Iris pigment epithelial cell (primary cell): ENCODE data around the gene ASIC2.

Source experiments
- DNase-seq: peaks from one replicate; pipeline ENCODE4 v3.0.0-alpha.2; 2011; ENCODE audit warnings: low read depth

ASIC2 gene

DNA sequence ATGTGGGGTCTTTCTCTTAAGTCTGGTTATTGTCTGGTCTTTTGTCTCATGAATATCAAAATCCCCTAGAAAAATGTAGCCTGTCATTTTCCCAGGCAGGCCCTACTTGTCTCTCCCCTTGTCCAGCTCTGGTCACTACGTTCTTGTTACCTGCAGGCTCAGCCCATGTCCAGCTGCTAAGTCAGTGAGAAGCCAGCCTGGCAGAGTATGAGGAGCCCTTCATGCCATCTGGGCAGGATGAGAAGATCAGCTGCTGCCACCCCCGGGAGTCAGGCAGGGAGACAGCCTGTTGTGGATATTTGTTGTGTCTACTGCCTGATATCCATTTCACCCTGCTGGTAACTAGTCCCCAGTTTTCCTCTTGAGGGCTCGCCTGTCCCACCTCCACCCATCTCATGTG is 88.9 kb downstream of the ASIC2 start:
- no peak for DNase-seq

DNA sequence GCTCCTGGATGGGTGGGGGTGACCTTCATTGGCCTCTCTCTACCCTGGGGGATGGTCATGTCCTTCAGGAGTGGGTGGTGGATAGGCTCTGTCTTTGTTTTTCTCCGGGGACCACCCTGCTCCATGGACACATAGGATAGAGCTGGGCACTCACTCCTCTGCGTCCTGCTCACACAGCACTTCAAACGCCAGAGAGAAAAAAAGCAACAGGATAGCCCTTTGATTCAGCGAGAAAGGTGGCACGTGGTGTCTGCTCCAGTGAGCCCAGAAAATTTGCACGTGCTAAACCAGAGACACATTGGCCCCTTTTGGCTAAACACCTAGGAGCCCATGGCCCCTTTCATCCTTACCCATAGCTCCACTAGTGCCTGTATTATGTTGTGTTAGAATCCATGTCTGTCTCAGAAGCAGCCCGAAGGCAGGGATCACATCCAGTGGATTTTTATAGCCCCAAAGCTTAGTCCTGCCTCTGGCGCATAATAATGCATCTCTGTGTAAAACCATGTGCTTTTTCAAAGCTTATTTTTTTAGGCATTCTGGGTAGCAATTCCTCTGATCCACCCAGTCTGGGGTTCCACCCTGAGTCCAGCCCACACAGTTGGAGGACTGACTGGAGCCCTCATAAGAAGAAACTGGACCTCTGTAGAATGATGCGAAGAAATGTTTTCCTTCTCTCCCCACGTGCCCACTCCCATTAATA is 90.1 kb downstream of the ASIC2 start:
- no peak for DNase-seq

GRCh38 chr17:33202021-33202420 is 91.1 kb downstream of the ASIC2 start:
- no peak for DNase-seq

DNA sequence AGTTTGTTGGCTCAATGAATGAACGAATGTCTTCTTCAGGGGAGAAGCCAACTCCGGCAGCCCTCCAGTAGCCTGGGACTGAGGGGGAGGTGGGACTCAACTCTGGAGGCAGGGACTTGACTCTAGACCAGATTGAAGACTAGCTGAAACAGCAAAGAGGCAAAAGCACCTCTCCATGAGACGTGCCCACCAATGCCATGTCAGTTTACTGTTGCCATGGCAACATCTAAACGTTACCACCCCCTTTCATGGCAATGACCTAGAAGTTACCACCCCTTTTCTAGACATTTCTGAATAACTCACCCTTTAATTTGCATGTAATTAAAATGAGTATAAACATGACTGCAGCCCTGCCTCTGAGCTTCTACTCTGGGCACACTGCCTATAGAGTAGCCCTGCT is 91.8 kb downstream of the ASIC2 start:
- DNase-seq: no peak

DNA sequence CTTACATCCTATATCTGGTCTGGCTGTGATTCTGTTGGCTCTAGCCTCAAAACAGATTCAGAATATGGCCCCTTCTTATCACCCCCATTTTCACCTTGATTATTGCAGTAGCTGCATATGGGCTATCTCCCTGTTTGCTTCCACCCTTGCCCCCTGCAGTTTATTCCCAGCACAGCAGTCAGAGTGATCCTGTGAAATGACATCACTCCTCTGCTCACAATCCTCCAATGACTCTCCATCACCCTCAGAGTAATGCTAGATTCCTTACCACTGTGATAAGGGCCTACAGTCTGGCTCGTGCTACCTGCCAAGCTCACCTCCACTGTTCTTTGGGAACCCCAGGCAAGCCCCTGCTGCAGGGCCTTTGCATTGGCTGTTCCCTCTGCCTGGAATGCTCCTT is 92.5 kb downstream of the ASIC2 start:
- peak; percentile 6 for DNase-seq

DNA sequence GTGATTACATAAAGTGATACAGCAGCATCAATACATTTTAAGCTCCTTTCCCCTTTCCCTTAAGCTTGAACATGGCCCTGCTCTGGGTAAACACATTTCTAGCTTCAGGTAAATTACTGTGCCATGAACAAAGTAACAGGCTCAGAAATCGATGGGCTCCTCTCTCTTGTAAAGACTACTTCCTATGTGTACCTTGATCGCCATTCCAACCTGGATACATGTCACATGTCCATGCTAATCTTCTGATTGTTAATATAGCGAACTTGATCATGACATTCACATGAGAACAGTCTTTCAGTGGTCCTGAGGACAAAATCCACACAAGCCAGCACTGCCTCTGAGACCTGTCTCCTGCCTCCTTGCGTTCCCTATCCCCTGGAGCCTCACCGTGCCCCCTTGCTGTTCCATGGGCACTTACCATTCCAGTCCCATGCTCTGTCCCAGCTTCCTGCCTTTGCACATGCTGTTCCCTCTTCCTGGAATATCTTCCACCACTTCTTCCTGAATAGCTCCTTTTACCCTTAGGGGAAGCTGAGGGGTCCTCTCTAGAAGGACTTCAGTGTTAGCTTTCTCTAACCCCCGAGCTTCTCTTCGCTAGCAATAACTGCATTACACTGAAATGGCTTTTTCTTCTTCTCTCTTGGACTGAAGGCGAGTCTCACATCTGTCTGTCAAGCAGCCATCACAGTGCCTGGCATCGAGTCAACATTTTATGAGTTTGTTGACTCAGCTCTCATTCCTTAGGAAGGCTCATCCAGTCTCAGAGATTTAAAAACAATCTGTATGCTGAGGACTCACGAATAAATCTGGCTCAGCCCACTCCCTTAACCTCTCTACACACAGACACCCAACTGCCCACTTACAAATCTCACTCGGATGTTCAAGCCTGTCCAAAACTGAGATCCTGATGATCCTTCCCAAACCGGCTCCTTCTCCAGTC is 93.3 kb downstream of the ASIC2 start:
- DNase-seq: peak; percentile 23

- no peak for DNase-seq
These were observed 94.1 kb downstream of the ASIC2 start for GRCh38 chr17:33198954-33199353.

DNA sequence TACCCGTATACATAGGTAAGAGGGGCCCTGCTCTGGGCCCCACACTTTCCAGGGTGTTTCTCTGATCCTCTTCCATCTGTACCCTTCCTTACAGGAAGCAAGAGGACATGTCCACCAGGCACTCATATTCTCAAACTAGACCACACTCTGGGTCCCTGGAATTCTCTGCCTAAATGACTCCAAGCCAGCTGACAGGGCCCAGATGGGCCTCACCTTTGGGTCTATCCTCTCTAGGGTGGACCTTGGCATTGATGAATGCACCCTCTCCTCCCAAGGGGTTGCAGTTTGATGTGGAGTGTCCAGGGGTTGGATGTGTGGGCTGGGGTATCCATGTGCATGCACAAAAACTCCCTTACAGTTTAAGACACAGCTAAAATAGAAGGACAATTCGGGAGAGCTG is 95.8 kb downstream of the ASIC2 start:
- no peak for DNase-seq

GRCh38 chr17:33196883-33197282 is 96.2 kb downstream of the ASIC2 start:
- no peak for DNase-seq

DNA sequence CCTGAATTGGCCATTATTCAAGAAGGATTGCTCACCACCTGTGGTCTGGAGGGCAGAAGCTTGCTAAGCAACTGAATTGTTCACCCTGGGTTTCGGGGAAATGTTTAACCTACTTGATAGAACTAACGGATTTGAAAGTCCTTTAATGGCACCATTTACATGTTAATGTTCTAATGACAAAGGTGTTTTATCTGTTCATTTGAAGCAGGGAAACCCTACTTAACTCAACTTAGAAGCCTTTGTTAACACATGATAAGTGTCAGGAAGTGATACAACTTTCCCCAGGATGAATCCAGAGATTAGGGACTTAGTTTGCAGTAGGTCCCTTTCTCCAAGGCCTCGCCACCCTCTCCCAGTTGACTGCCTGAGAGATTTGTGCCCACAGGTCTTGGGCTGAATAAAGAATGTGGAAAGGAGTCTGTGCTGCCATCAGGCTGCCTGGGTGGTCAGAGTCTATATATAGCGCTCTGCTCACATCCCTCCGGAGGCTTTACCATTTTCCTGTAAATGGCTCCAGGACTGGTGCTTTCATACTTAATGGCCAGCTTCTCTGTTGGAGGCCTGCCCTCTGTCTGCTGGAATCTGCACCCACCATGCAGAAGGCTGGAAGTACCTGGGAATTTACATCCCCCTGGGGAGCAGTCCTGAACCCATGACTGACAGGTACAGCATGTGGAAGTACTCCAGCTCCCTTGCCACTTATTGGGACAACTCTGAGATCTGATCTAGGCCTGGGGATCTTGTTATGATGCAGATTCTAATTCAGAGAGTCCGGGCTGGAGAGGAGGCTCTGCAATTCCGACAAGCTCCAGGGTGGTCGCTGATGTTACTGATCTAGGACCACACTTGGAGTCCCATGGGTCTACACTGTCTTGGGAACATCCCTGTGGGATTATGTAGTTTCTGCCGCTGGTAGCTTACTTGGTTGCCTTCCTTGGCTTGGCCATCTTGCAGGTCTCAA is 99.9 kb downstream of the ASIC2 start:
- no peak for DNase-seq

GRCh38 chr17:33183487-33184026 is 109.5 kb downstream of the ASIC2 start:
- no peak for DNase-seq

GRCh38 chr17:33179151-33179550 is 113.9 kb downstream of the ASIC2 start:
- DNase-seq: no peak

DNA sequence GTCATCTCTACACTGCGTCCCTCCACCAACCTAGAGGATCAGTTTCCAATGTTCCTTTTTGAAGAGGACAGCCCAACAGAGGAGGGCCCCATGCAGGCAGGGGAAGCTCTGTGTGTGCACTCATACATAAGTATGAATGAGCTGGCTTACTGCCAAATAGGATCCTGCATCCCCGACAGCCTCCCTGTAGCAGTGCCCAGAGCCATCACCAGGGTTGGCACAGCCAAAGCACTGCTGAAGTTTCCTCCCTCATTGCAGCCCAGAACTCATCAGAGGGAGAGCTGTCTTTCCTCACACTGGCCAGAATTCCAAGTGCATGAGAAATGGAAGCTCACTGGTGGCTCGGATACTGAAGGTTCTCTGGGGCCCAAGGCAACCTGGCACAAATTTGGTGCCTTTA is 114.4 kb downstream of the ASIC2 start:
- DNase-seq: no peak

GRCh38 chr17:33175562-33175961 is 117.5 kb downstream of the ASIC2 start:
- DNase-seq: no peak

DNA sequence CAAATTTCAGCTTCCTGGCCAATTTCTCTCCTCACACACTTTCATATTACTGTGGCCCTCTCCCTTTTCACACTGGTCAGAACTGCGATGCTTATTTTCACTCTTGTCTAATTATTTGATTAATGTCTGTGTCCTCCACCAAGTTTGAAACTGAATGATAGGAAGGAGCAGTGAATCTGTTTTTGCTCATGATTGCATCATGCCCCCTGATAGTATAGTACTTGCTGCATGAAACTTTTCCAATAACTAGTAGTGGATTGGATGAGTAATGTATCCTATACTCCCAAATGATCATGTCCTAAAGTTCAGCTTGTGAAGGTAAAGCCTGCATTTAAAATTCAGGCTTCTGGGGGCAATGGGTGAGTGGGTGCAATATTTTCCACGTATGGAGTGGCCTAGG is 121.2 kb downstream of the ASIC2 start:
- DNase-seq: no peak

GRCh38 chr17:33169580-33170285 is 123.4 kb downstream of the ASIC2 start:
- peak; percentile 19 for DNase-seq

GRCh38 chr17:33167736-33168135 is 125.4 kb downstream of the ASIC2 start:
- DNase-seq: no peak

DNA sequence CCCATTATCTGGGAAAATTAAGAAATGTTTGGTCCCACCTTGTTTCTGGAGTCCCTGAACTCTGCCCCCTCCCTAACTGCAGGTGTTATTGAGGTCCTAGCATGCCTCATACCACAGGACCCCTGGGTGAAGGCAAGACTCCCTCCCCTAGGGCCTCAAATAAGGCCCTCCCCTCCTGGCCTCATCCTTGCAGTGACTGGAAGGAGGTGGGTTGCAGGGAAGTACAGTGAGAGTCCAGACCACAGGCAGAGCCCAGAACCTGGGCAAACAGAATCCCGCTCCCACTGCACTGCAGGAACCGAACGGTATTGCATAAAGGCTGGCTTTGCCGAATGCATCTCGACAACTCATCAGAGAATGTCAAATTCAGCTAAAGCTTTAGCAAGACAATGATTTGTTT is 126.6 kb downstream of the ASIC2 start:
- DNase-seq: no peak

DNA sequence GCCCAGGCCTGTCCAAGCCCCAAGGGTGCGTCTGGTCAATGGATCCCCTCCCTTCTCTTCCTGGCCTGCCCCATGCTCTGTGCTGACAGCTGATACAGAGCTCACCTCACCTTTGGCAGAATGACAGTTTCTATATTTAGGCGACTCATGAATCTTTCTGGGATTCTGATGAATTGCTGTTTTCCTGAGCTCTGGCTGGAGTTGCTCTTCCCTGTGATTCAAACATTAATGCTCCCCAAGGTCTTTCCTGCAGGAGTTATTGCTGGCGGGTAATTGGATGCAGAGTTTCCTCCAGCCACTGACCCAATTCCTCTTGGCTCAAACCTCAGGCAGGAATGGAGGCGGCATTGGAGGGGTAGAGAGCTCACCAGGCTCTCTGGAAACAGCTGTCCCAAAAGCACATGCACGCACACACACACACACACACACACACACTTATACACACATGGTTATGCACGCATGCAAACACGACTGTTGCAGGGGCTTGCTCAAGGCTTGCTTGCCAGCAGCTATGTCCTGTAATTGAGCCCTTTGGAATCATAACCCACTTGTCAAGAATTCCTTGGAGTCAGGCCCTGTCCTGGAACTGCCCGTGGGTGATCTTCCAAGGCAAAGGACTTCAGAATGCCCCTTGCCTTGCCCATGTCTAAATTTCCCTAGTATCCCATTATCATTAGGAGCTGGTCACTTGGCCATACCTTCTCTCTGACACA is 128.8 kb downstream of the ASIC2 start:
- DNase-seq: no peak

- no peak for DNase-seq
These were observed 129.4 kb downstream of the ASIC2 start for GRCh38 chr17:33163533-33164168.
